Adrenal gland (tissue), 12 donors: ENCODE data around the gene COL25A1. TPM values are rescaled to one million over a fixed set of nuclear protein-coding genes. Genes with fewer than 3 reads are reported as not detected.

Source experiments
- DNase-seq, 7 donors: peaks; one replicate each; pipeline ENCODE4 v3.0.0-alpha.2; 2019 to 2020
- H3K27ac ChIP-seq, 5 donors: fragments of 200-600 bp; sonication (generic) in 4 of 5; 1 replicate in 3 of 5; 2 replicates in 2 of 5; pipeline versions ENCODE4 v1.5.1 to v1.8.0; 2016 to 2020; ENCODE audit warnings: mild to moderate bottlenecking in 1 of 5
- H3K27me3 ChIP-seq: fragments of 200-600 bp; 2 replicates; pipeline ENCODE4 v1.8.0; 2021
- H3K36me3 ChIP-seq, 2 donors: fragments of 200-600 bp; replicated peaks in 1 of 2; 1 replicate in 1 of 2; 2 replicates in 1 of 2; pipeline versions ENCODE4 v1.5.1 to v1.8.0; 2018 to 2022
- H3K4me1 ChIP-seq, 2 donors: fragments of 200-600 bp; replicated peaks in 1 of 2; 1 replicate in 1 of 2; 2 replicates in 1 of 2; pipeline versions ENCODE4 v1.5.1 to v1.8.0; 2018 to 2021
- H3K4me3 ChIP-seq, 4 donors: fragments of 200-600 bp; sonication (generic) in 3 of 4; one replicate each; pipeline ENCODE4 v1.5.1; 2016 to 2018
- H3K9me3 ChIP-seq, 3 donors: fragments of 200-600 bp; sonication (generic) in 1 of 3; replicated peaks in 1 of 3; 1 replicate in 2 of 3; 2 replicates in 1 of 3; pipeline versions ENCODE4 v1.5.1 to v1.8.0; 2016 to 2021
- CTCF ChIP-seq, 6 experiments: fragments of 450-650 bp in 4 of 6; fragments of 200-600 bp in 2 of 6; sonication (generic) in 1 of 6; IDR thresholded peaks; 1 replicate in 5 of 6; 2 replicates in 1 of 6; pipeline versions ENCODE4 v1.5.1 to v1.8.0; 2016 to 2021; ENCODE audit warnings: antibody characterized with exemption in 6 of 6, mild to moderate bottlenecking in 2 of 6, moderate library complexity in 1 of 6
- POLR2A ChIP-seq, 2 donors: fragments of 450-650 bp; IDR thresholded peaks; one replicate each; pipeline ENCODE4 v1.6.1; 2017; ENCODE audit warnings: antibody characterized with exemption in 2 of 2, mild to moderate bottlenecking in 2 of 2, moderate library complexity in 1 of 2
- WGBS, 4 donors: extraction: QIAGEN DNeasy Blood & Tissue Kit in 2 of 4; methylation state at CpG; one replicate each; pipeline versions ENCODE4 v1.1.5 to v1.1.7; 2013 to 2017; 5-methylcytosine and 5-hydroxymethylcytosine counted together
- intact Hi-C, 2 donors: fragments of 100-400 bp; cut with DNase I; formaldehyde crosslinking; loops; one replicate each; pipeline versions ENCODE4 v1.14.1 to v1.15.0; 2022 to 2023
- polyA plus RNA-seq, 3 donors: library from polyadenylated mRNA; stranded (reverse); fragments of 200-250 nt in 2 of 3; fragments of 350-450 nt in 1 of 3; fragmentation: Illumina TruSeq in 1 of 3; extraction: RNeasy Lipid Tissue Mini Kit (QIAGEN cat#74804) in 1 of 3; gene quantifications; one replicate each; pipeline ENCODE4 v1.2.3, GENCODE V29; 2013 to 2014
- total RNA-seq, 9 donors: library from RNA; depleted of rRNA in 4 of 9; stranded (reverse); fragments of >200 nt in 4 of 9; fragments of 120-200 nt in 1 of 9; fragmentation: NEBNext Ultra II Directional in 1 of 9; extraction: Animal tissue kit (Norgen Biotek cat#: 25700) in 1 of 9; gene quantifications; one replicate each; pipeline versions ENCODE4 v1.1.0 to v1.2.4, GENCODE V29; 2013 to 2023
- donor health status: healthy with polysubstance abuse.
- donor health status: Bipolar disorder and iron deficiency.
- donor health status: DM: yes; HTN: yes; CAD: no.
- donor health status: DM: no; HTN: no; CAD: no.
- donor health status: DM: no; HTN: no; CAD: no.
- donor health status: DM: yes; HTN: yes; CAD: no.

Gene COL25A1
- total and polyA plus RNA-seq, 12 donors, result 0.05 to 2.1 (median 0.47) TPM

- intact Hi-C loops, result no loop called here
- no peak for DNase-seq
- WGBS, 4 donors, result 73 to 79% (median 75%) methylated on average over 1 of the region's 1 CpG
- no peak overlapping the region for H3K4me3 ChIP-seq
- H3K27ac ChIP-seq, result no peak overlapping the region
- no peaks in the 10 kb centered on the region for H3K4me1 ChIP-seq
- no peaks in the 10 kb centered on the region for H3K36me3 ChIP-seq
- H3K27me3 ChIP-seq, result no peaks in the 10 kb centered on the region
- H3K9me3 ChIP-seq, result no peaks in the 10 kb centered on the region
- TF ChIP-seq POLR2A (IDR thresholded peaks at IDR 0.05), result no peak
- TF ChIP-seq CTCF (IDR thresholded peaks at IDR 0.05), result no peak
Observed at GRCh38 chr4:108811486-108811885, 491.0 kb downstream of the COL25A1 start.

GRCh38 chr4:108810087-108810486 is 492.4 kb downstream of the COL25A1 start:
- 74 to 80% (median 76%) methylated on average over 1 of the region's 1 CpG for WGBS, 4 donors
- intact Hi-C loops, result no loop called here
- H3K27me3 ChIP-seq, result no peaks in the 10 kb centered on the region
- H3K4me1 ChIP-seq, result no peaks in the 10 kb centered on the region
- no peak for DNase-seq
- H3K27ac ChIP-seq, result no peak overlapping the region
- no peaks in the 10 kb centered on the region for H3K36me3 ChIP-seq
- H3K9me3 ChIP-seq, result no peaks in the 10 kb centered on the region
- TF ChIP-seq CTCF (IDR thresholded peaks at IDR 0.05) (no peak), POLR2A (IDR thresholded peaks at IDR 0.05) (no peak)
- H3K4me3 ChIP-seq, result no peak overlapping the region

GRCh38 chr4:108804648-108805273 is 497.7 kb downstream of the COL25A1 start:
- no peaks in the 10 kb centered on the region for H3K4me1 ChIP-seq
- intact Hi-C loops, result no loop called here
- 78 to 88% (median 81%) methylated on average over 5 of the region's 5 CpGs for WGBS, 4 donors

GRCh38 chr4:108799306-108799705 is 503.2 kb downstream of the COL25A1 start:
- intact Hi-C loops, result no loop called here
- no peak overlapping the region for H3K27ac ChIP-seq
- 75 to 97% (median 84%) methylated on average over 5 of the region's 5 CpGs for WGBS, 4 donors
- H3K4me1 ChIP-seq, result no peaks in the 10 kb centered on the region
- no peaks in the 10 kb centered on the region for H3K27me3 ChIP-seq
- no peaks in the 10 kb centered on the region for H3K36me3 ChIP-seq
- TF ChIP-seq POLR2A (IDR thresholded peaks at IDR 0.05) (no peak), CTCF (IDR thresholded peaks at IDR 0.05) (no peak)
- DNase-seq, result no peak
- H3K4me3 ChIP-seq, result no peak overlapping the region
- no peaks in the 10 kb centered on the region for H3K9me3 ChIP-seq

More at GRCh38 chr4:108804648-108805273, 497.7 kb downstream of the COL25A1 start:
- Histone ChIP-seq H3K4me3 (no peak overlapping the region), H3K27ac (no peak overlapping the region), H3K9me3 (no peaks in the 10 kb centered on the region), H3K36me3 (no peaks in the 10 kb centered on the region), H3K27me3 (no peaks in the 10 kb centered on the region)
- TF ChIP-seq CTCF (IDR thresholded peaks at IDR 0.05) (no peak), POLR2A (IDR thresholded peaks at IDR 0.05) (no peak)
- DNase-seq, result no peak
